Astrocyte (in vitro differentiated cells and primary cell): ENCODE data around the gene LIMS2. TPM values are rescaled to one million over a fixed set of nuclear protein-coding genes. Genes with fewer than 3 reads are reported as not detected.

Source experiments
- DNase-seq: peaks from one replicate; pipeline ENCODE4 v3.0.0-alpha.2; 2010; ENCODE audit warnings: low read depth
- FAIRE-seq: peaks from 2 replicates; lab custom pipeline; 2011; peaks lifted over from hg19 to GRCh38; lab: Jason Lieb, UNC
- H2AFZ ChIP-seq: 2 replicates; pipeline ENCODE4 v1.6.0; 2012; ENCODE audit warnings: low read depth, low read length, inconsistent platforms
- H3K27ac ChIP-seq: 2 replicates; pipeline ENCODE4 v1.5.1; 2011; ENCODE audit warnings: low read depth, low read length, inconsistent platforms
- H3K27me3 ChIP-seq: 2 replicates; pipeline ENCODE4 v1.6.0; 2011; ENCODE audit warnings: low read length, inconsistent platforms; ENCODE audit not compliant: insufficient read depth
- H3K36me3 ChIP-seq: 2 replicates; pipeline ENCODE4 v1.5.1; 2011; ENCODE audit warnings: low read length, inconsistent platforms; ENCODE audit not compliant: insufficient read depth
- H3K4me1 ChIP-seq: 2 replicates; pipeline ENCODE4 v1.5.1; 2011; ENCODE audit warnings: low read length, inconsistent platforms; ENCODE audit not compliant: insufficient read depth
- H3K4me2 ChIP-seq: 2 replicates; pipeline ENCODE4 v1.6.0; 2012; ENCODE audit warnings: low read length, inconsistent platforms
- H3K4me3 ChIP-seq: 2 replicates; pipeline ENCODE4 v1.5.1; 2011; ENCODE audit warnings: low read depth, mild to moderate bottlenecking, low read length, inconsistent platforms; ENCODE audit not compliant: insufficient read depth
- H3K79me2 ChIP-seq: 2 replicates; pipeline ENCODE4 v1.6.0; 2012; ENCODE audit warnings: mild to moderate bottlenecking, low read length, inconsistent platforms; ENCODE audit not compliant: insufficient read depth
- H3K9ac ChIP-seq: 2 replicates; pipeline ENCODE4 v1.6.0; 2012; ENCODE audit warnings: mild to moderate bottlenecking, low read length, inconsistent platforms
- H3K9me3 ChIP-seq: 2 replicates; pipeline ENCODE4 v1.5.1; 2012; ENCODE audit warnings: low read depth, mild to moderate bottlenecking, low read length, inconsistent platforms; ENCODE audit not compliant: insufficient read depth
- H4K20me1 ChIP-seq: 2 replicates; pipeline ENCODE4 v1.6.0; 2012; ENCODE audit warnings: low read length, inconsistent platforms; ENCODE audit not compliant: insufficient read depth
- H3K27ac Mint-ChIP-seq: one replicate; pipeline ENCODE4 v1.8.0; 2021; ENCODE audit warnings: mild to moderate bottlenecking, mixed read lengths; ENCODE audit not compliant: unreplicated experiment
- H3K27me3 Mint-ChIP-seq: one replicate; pipeline ENCODE4 v1.8.0; 2021; ENCODE audit warnings: low read depth, mixed read lengths; ENCODE audit not compliant: unreplicated experiment
- H3K36me3 Mint-ChIP-seq: one replicate; pipeline ENCODE4 v1.8.0; 2021; ENCODE audit warnings: low read depth, mixed read lengths; ENCODE audit not compliant: unreplicated experiment
- H3K4me1 Mint-ChIP-seq: one replicate; pipeline ENCODE4 v1.8.0; 2021; ENCODE audit warnings: low read depth, mixed read lengths; ENCODE audit not compliant: unreplicated experiment
- H3K4me3 Mint-ChIP-seq: one replicate; pipeline ENCODE4 v1.8.0; 2021; ENCODE audit warnings: mild to moderate bottlenecking, moderate library complexity, mixed read lengths; ENCODE audit not compliant: unreplicated experiment
- H3K9me3 Mint-ChIP-seq: one replicate; pipeline ENCODE4 v1.8.0; 2021; ENCODE audit warnings: mild to moderate bottlenecking, mixed read lengths; ENCODE audit not compliant: unreplicated experiment
- EZH2 ChIP-seq: IDR thresholded peaks from 2 replicates; pipeline ENCODE4 v1.6.1; 2012; ENCODE audit warnings: mild to moderate bottlenecking, low read length, inconsistent platforms; ENCODE audit not compliant: insufficient read depth
- total RNA-seq: library from RNA; stranded (reverse); gene quantifications from 2 replicates; pipeline ENCODE4 v1.2.1, GENCODE V29; 2021
- TF ChIP-seq, protein P1 (sequence below): IDR thresholded peaks from 2 replicates; pipeline ENCODE4 v1.5.1; 2011; ENCODE audit warnings: low read depth, mild to moderate bottlenecking, inconsistent platforms, low read length, moderate library complexity; ENCODE audit not compliant: insufficient read depth

Gene LIMS2
- total RNA-seq, 1 donor from 2014 or later, result 73.3 TPM

DNA sequence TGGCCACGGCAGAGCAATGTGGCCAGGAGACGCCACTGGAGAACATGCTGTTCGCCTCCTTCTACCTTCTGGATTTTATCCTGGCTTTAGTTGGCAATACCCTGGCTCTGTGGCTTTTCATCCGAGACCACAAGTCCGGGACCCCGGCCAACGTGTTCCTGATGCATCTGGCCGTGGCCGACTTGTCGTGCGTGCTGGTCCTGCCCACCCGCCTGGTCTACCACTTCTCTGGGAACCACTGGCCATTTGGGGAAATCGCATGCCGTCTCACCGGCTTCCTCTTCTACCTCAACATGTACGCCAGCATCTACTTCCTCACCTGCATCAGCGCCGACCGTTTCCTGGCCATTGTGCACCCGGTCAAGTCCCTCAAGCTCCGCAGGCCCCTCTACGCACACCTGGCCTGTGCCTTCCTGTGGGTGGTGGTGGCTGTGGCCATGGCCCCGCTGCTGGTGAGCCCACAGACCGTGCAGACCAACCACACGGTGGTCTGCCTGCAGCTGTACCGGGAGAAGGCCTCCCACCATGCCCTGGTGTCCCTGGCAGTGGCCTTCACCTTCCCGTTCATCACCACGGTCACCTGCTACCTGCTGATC lies 24.4 kb downstream of the LIMS2 start:
- no peaks in the 10 kb centered on the region for H3K9me3 Mint-ChIP-seq
- H3K27me3 Mint-ChIP-seq, result peaks cover 2% of the 10 kb centered on the region
- no peak overlapping the region for H3K27ac Mint-ChIP-seq
- Histone ChIP-seq H3K4me3 (no peak overlapping the region), H2AFZ (no peak overlapping the region), H3K9ac (no peak overlapping the region), H3K9me3 (no peaks in the 10 kb centered on the region), H3K4me2 (no peak overlapping the region), H3K27me3 (no peaks in the 10 kb centered on the region), H3K79me2 (no peaks in the 10 kb centered on the region), H3K4me1 (peaks cover 17% of the 10 kb centered on the region), H4K20me1 (no peaks in the 10 kb centered on the region), H3K36me3 (no peaks in the 10 kb centered on the region), H3K27ac (no peak overlapping the region)
- no peak for FAIRE-seq
- H3K36me3 Mint-ChIP-seq, result peaks cover 22% of the 10 kb centered on the region
- H3K4me3 Mint-ChIP-seq, result no peak overlapping the region
- TF ChIP-seq, protein P1, sequence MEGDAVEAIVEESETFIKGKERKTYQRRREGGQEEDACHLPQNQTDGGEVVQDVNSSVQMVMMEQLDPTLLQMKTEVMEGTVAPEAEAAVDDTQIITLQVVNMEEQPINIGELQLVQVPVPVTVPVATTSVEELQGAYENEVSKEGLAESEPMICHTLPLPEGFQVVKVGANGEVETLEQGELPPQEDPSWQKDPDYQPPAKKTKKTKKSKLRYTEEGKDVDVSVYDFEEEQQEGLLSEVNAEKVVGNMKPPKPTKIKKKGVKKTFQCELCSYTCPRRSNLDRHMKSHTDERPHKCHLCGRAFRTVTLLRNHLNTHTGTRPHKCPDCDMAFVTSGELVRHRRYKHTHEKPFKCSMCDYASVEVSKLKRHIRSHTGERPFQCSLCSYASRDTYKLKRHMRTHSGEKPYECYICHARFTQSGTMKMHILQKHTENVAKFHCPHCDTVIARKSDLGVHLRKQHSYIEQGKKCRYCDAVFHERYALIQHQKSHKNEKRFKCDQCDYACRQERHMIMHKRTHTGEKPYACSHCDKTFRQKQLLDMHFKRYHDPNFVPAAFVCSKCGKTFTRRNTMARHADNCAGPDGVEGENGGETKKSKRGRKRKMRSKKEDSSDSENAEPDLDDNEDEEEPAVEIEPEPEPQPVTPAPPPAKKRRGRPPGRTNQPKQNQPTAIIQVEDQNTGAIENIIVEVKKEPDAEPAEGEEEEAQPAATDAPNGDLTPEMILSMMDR, result no peak
- no peak for TF ChIP-seq EZH2
- DNase-seq, result peak; percentile 42
- H3K4me1 Mint-ChIP-seq, result peaks cover 23% of the 10 kb centered on the region

DNA sequence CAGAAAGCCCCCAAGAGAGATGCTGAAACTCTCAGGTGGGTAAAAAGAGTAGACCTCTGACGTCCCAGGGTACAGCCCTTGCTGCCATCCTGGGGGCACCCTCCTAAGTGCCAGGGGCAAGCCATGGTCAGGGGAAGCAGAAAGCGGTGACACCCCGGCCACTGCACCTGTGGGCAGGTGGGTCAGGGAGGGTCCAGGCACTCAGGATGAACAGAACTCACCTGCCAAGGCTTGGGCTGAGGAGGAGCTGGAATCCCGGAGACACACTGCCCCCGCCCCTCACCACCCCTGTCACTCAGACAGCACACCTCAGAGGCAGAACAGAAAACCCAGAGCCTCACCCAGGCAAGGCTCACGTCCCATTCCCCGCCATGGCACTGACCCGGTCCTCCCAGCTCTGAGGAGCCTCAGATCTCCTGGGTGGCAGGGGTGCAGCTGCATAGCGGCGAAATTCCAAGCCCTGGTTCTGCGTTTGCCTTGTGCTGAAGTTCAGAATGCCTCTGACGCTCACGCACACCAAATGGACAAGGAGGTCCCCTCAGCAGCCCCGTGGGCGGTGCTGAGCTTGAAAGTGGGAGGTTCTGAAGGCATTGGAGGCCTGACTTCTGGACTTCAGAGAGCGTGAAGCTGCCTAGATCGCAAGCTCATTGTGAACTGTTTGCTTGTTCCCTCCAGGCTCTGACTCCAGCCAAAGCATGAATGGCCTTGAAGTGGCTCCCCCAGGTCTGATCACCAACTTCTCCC lies 25.1 kb downstream of the LIMS2 start:
- no peak overlapping the region for H2AFZ ChIP-seq
- peaks cover 17% of the 10 kb centered on the region for H3K4me1 ChIP-seq
- H3K79me2 ChIP-seq, result no peaks in the 10 kb centered on the region
- peaks cover 2% of the 10 kb centered on the region for H3K27me3 Mint-ChIP-seq
- H3K9ac ChIP-seq, result no peak overlapping the region
- TF ChIP-seq, protein P1, result no peak
- TF ChIP-seq EZH2, result no peak
- H3K4me2 ChIP-seq, result no peak overlapping the region
- no peaks in the 10 kb centered on the region for H4K20me1 ChIP-seq
- DNase-seq (no peak), FAIRE-seq (no peak)
- H3K4me3 Mint-ChIP-seq, result no peak overlapping the region
- no peaks in the 10 kb centered on the region for H3K36me3 ChIP-seq
- peaks cover 22% of the 10 kb centered on the region for H3K36me3 Mint-ChIP-seq
- no peaks in the 10 kb centered on the region for H3K9me3 Mint-ChIP-seq
- H3K27ac Mint-ChIP-seq, result no peak overlapping the region
- no peaks in the 10 kb centered on the region for H3K27me3 ChIP-seq
- H3K27ac ChIP-seq, result no peak overlapping the region
- no peaks in the 10 kb centered on the region for H3K9me3 ChIP-seq
- H3K4me1 Mint-ChIP-seq, result peaks cover 25% of the 10 kb centered on the region
- H3K4me3 ChIP-seq, result no peak overlapping the region

DNA sequence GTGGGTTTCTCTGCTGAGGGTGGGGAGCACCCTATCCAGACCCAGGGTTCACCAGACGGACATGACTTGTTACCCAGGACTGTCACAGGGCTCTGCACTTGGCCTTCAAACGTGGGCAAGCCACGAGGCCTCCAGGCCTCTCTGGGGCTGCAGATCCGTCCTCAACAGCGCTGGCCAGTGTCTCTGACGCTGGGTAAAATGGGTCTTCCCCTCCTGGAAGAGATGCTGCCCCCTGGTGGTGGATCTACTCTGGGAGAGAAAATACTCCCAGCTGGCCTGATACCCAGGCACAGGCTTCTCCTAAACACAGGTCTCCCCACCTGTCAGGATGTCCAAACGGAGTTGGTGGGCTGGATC lies 25.7 kb downstream of the LIMS2 start:
- Mint-ChIP-seq H3K9me3 (no peaks in the 10 kb centered on the region), H3K27me3 (peaks cover 2% of the 10 kb centered on the region), H3K36me3 (peaks cover 22% of the 10 kb centered on the region), H3K27ac (peak overlapping the region; percentile 34), H3K4me3 (no peak overlapping the region), H3K4me1 (peaks cover 26% of the 10 kb centered on the region)
- H3K79me2 ChIP-seq, result no peaks in the 10 kb centered on the region
- no peaks in the 10 kb centered on the region for H3K9me3 ChIP-seq
- H3K27me3 ChIP-seq, result no peaks in the 10 kb centered on the region
- H4K20me1 ChIP-seq, result no peaks in the 10 kb centered on the region
- peak; percentile 49 for DNase-seq
- no peak overlapping the region for H3K4me3 ChIP-seq
- no peak overlapping the region for H3K4me2 ChIP-seq
- H3K27ac ChIP-seq, result no peak overlapping the region
- TF ChIP-seq, protein P1, result peak; percentile 71
- TF ChIP-seq EZH2, result no peak
- no peak overlapping the region for H3K9ac ChIP-seq
- FAIRE-seq, result peak; percentile 65
- H2AFZ ChIP-seq, result no peak overlapping the region
- no peaks in the 10 kb centered on the region for H3K36me3 ChIP-seq
- peaks cover 17% of the 10 kb centered on the region for H3K4me1 ChIP-seq
